Testis (tissue), 3 donors: ENCODE data around the gene RFX8. TPM values are rescaled to one million over a fixed set of nuclear protein-coding genes. Genes with fewer than 3 reads are reported as not detected.
"Not testable (repeated sequence)": the region's sequence is repeated elsewhere in the genome, so short reads cannot be mapped to it uniquely, and the experiment has no call there.

Experiments
- DNase-seq: peaks from one replicate; pipeline ENCODE4 v3.0.0-alpha.2; 2019
- H3K27ac ChIP-seq, 2 donors: fragments of 200-600 bp; sonication (generic); one replicate each; pipeline ENCODE4 v1.5.1; 2019
- H3K27me3 ChIP-seq: fragments of 200-600 bp; sonication (generic); one replicate; pipeline ENCODE4 v1.5.1; 2019
- H3K36me3 ChIP-seq: fragments of 200-600 bp; sonication (generic); one replicate; pipeline ENCODE4 v1.5.1; 2017; ENCODE audit warnings: low read depth; ENCODE audit errors: missing control alignments
- H3K4me1 ChIP-seq: fragments of 200-600 bp; sonication (generic); one replicate; pipeline ENCODE4 v1.5.1; 2019
- H3K4me3 ChIP-seq, 2 donors: fragments of 200-600 bp; sonication (generic); one replicate each; pipeline ENCODE4 v1.5.1; 2017 to 2019
- H3K9me3 ChIP-seq: fragments of 200-600 bp; sonication (generic); one replicate; pipeline ENCODE4 v1.5.1; 2017
- POLR2A ChIP-seq: fragments of 450-650 bp; IDR thresholded peaks from one replicate; pipeline ENCODE4 v1.6.1; 2017; ENCODE audit warnings: antibody characterized with exemption, mild to moderate bottlenecking, moderate library complexity
- WGBS, 2 donors: methylation state at CpG; one replicate each; pipeline ENCODE4 v1.1.5; 2018; 5-methylcytosine and 5-hydroxymethylcytosine counted together
- intact Hi-C: fragments of 100-400 bp; cut with DNase I; formaldehyde crosslinking; loops from one replicate; pipeline ENCODE4 v1.15.1; 2023; ENCODE audit warnings: low total_unique reads
- polyA plus RNA-seq: library from polyadenylated mRNA; stranded (reverse); fragments of 350-450 nt; fragmentation: Illumina TruSeq; extraction: RNeasy Lipid Tissue Mini Kit (QIAGEN cat#74804); gene quantifications from one replicate; pipeline ENCODE4 v1.2.3, GENCODE V29; 2014; ENCODE audit warnings: low read depth, low replicate concordance; ENCODE audit not compliant: insufficient read depth
- total RNA-seq, 2 donors: library from RNA; depleted of rRNA; stranded (reverse); fragments of >200 nt; gene quantifications; one replicate each; pipeline ENCODE4 v1.2.3, GENCODE V29; 2016
- TF ChIP-seq, protein P1 (sequence below), 3 experiments: fragments of 450-650 bp in 2 of 3; fragments of 200-600 bp in 1 of 3; sonication (generic) in 1 of 3; IDR thresholded peaks; one replicate each; pipeline ENCODE4 v1.5.1; 2016 to 2019; ENCODE audit warnings: antibody characterized with exemption in 3 of 3, mild to moderate bottlenecking in 2 of 3, moderate library complexity in 1 of 3

RFX8 gene
- total and polyA plus RNA-seq, 3 donors from 2014 or later: 1.8 to 4.0 (median 2.7) TPM

DNA sequence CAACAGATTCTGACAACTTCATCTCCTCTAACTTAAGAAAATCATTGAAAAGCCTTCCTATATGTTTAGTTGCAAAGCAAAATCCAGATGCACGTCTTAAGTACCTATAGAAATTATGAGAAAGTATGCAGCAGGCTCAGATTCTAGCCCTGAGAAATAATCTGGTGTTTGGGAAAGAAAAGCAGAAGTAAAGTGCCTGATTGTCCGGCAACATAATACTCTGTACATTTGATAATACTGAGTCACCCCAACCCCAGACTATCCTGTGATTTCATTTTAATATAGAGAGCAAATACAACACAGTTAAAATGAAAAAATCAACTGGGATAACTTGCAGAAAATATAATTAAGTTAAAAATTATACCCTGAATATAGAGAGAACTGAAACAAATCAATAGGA lies 13.5 kb downstream of the RFX8 start:
- no peaks in the 10 kb centered on the region for H3K4me1 ChIP-seq
- no peaks in the 10 kb centered on the region for H3K27me3 ChIP-seq
- no peak overlapping the region for H3K4me3 ChIP-seq
- 81 to 84% methylated on average over 2 of the region's 2 CpGs for WGBS, 2 donors
- no peaks in the 10 kb centered on the region for H3K36me3 ChIP-seq
- intact Hi-C loops: no loop called here
- no peak for DNase-seq
- H3K9me3 ChIP-seq: no peaks in the 10 kb centered on the region
- TF ChIP-seq, protein P1, sequence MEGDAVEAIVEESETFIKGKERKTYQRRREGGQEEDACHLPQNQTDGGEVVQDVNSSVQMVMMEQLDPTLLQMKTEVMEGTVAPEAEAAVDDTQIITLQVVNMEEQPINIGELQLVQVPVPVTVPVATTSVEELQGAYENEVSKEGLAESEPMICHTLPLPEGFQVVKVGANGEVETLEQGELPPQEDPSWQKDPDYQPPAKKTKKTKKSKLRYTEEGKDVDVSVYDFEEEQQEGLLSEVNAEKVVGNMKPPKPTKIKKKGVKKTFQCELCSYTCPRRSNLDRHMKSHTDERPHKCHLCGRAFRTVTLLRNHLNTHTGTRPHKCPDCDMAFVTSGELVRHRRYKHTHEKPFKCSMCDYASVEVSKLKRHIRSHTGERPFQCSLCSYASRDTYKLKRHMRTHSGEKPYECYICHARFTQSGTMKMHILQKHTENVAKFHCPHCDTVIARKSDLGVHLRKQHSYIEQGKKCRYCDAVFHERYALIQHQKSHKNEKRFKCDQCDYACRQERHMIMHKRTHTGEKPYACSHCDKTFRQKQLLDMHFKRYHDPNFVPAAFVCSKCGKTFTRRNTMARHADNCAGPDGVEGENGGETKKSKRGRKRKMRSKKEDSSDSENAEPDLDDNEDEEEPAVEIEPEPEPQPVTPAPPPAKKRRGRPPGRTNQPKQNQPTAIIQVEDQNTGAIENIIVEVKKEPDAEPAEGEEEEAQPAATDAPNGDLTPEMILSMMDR (IDR thresholded peaks at IDR 0.05): no peak
- TF ChIP-seq POLR2A: no peak
- no peak overlapping the region for H3K27ac ChIP-seq

DNA sequence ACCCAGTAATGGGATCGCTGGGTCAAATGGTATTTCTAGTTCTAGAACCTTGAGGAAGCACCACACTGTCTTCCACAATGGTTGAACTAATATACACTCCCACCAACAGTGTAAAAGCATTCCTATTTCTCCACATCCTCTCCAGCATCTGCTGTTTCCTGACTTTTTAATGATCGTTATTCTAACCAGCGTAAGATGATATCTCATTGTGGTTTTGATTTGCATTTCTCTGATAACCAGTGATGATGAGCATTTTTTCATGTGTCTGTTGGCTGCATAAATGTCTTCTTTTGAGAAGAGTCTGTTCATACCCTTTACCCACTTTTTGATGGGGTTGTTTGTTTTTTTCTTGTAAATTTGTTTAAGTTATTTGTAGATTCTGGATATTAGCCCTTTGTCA lies 20.5 kb downstream of the RFX8 start:
- DNase-seq, H3K36me3 ChIP-seq, H3K27me3 ChIP-seq, H3K4me3 ChIP-seq, H3K4me1 ChIP-seq, H3K27ac ChIP-seq, H3K9me3 ChIP-seq, intact Hi-C loops: not testable (repeated sequence)
- 70 to 75% methylated on average over 3 of the region's 3 CpGs for WGBS, 2 donors

DNA sequence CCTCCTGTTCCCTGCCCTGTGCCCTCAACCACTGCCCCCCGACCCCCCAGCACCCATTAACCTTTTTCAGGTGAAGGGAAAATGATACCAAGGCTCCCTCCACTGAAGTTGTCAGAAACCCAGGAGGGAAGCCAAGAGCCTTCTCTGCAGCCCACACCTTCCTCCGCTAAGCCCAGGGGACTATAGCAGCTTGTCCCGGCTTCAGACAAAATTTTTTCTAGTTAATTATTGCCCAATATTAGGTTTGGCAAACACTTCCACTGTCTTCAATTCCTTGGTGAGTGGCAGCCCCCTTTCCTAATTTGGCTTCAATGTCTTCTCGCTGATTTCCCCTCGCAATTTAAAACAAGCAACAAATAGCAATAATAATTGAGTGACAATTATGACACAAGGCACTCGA lies 23.9 kb downstream of the RFX8 start:
- TF ChIP-seq POLR2A: no peak
- Histone ChIP-seq H3K4me3 (no peak overlapping the region), H3K27ac (no peak overlapping the region), H3K36me3 (no peaks in the 10 kb centered on the region), H3K4me1 (no peaks in the 10 kb centered on the region), H3K27me3 (no peaks in the 10 kb centered on the region), H3K9me3 (no peaks in the 10 kb centered on the region)
- DNase-seq: no peak
- intact Hi-C loops: no loop called here
- 80 to 87% methylated on average over 6 of the region's 6 CpGs for WGBS, 2 donors

DNA sequence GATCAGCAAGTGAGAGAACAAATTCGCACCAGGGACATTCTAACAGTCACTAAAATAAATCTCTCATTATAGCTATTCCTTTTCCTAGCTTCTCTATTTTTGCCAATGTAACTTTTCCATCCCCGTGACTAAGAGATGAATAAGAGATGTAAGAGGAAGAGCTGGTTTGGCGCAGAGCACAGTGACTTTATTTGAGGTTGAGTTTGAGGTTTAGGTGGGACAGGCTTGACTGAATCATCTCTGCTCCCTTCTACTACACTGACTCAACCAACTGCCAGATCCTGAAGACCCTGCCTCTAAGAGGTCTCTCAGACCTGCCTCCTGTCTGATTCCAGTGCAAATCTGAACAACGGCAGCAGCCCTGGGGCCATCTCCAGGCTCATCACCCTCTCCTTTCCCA lies 28.0 kb downstream of the RFX8 start:
- Histone ChIP-seq H3K9me3 (no peaks in the 10 kb centered on the region), H3K36me3 (no peaks in the 10 kb centered on the region), H3K4me1 (no peaks in the 10 kb centered on the region), H3K4me3 (no peak overlapping the region), H3K27ac (no peak overlapping the region), H3K27me3 (no peaks in the 10 kb centered on the region)
- TF ChIP-seq POLR2A: no peak
- TF ChIP-seq, protein P1 (IDR thresholded peaks at IDR 0.05): no peak
- WGBS, 2 donors: 88 to 94% methylated on average over 4 of the region's 4 CpGs
- intact Hi-C loops: no loop called here
- no peak for DNase-seq

DNA sequence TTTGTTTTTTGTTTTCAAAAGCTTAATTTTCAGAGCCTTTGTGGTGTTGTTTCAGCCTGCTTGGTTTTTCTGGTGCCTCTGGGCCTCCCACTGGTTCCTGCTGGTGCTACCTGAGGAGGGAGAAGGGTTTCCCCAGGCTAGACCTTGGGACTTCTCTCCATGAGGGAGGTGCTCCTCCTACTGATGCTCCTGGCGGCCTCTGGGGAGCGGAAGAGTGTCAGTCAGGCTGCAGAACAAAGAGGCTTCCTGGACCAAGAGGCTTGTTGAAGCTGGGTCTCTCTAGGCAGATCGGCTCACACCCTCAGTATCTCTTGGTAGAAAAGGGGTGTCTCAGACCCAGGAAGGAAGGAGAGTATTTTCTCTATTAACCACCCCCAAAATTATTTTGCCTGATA lies 32.2 kb downstream of the RFX8 start:
- Histone ChIP-seq H3K27me3 (no peaks in the 10 kb centered on the region), H3K36me3 (no peaks in the 10 kb centered on the region), H3K9me3 (no peaks in the 10 kb centered on the region), H3K27ac (no peak overlapping the region), H3K4me1 (no peaks in the 10 kb centered on the region), H3K4me3 (no peak overlapping the region)
- DNase-seq: no peak
- TF ChIP-seq, protein P1 (IDR thresholded peaks at IDR 0.05): no peak
- TF ChIP-seq POLR2A: no peak
- intact Hi-C loops: no loop called here
- 95 to 98% methylated on average over 3 of the region's 3 CpGs for WGBS, 2 donors

DNA sequence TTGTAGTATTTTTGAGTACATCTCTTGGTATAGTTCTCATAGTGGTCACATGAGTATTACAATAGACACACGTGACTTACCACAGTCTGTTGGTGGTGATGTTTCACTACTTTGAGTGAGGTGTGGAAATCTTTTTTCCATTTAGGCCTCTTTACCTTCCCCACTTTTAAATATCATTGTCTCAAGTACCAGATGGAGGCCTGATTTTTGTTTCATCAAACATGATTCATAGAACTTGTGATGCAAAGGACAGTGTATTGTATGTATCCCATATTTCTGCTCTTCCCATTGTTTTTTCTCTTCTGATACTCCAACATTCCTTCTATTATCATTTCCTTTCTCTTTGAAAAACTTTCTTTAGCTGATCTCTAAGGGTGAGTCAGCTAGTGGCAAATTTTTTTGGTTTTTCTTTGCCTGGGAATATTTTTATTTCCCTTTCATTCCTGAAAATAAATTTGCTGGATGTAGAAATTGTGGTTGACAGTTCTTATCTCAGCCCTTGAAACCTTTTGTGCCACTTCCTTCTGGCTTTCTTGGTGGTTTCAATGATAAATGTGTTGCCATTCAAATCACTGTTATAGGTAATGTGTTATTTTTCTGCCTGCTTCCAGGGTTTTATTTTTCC lies 32.8 kb downstream of the RFX8 start:
- no peaks in the 10 kb centered on the region for H3K4me1 ChIP-seq
- H3K36me3 ChIP-seq: no peaks in the 10 kb centered on the region
- H3K4me3 ChIP-seq: no peak overlapping the region
- TF ChIP-seq POLR2A: no peak
- TF ChIP-seq, protein P1 (IDR thresholded peaks at IDR 0.05): no peak
- WGBS, 2 donors: 86 to 87% methylated on average over 1 of the region's 1 CpG
- H3K27me3 ChIP-seq: no peaks in the 10 kb centered on the region
- no peak for DNase-seq
- no peaks in the 10 kb centered on the region for H3K9me3 ChIP-seq
- intact Hi-C loops: no loop called here
- H3K27ac ChIP-seq: no peak overlapping the region
